Measurements from ENCODE around the gene SCGN.

DNA sequence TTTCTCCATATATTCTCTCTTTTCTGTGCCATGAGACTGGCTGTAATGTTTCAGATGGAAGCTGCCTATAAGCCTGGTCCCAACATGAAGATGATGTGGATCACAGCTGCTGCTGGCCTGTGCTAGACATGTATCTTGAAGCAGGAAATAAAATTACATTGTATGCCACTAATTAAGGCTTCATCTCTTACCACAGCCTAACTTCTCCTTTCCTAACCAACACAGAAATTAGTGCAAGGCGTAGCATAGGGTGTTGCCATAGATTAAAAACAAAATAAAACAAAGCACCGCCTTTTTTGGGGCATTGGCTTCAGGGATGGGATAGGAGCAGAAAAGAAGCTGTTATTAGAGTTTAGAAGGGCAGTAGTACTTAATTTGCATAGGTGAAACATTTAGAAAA lies 97.8 kb downstream of the SCGN start:
- no peak for TF ChIP-seq POLR2A (IDR thresholded peaks at IDR 0.05; ENCODE audit: low read length)
- TF ChIP-seq, protein P1, sequence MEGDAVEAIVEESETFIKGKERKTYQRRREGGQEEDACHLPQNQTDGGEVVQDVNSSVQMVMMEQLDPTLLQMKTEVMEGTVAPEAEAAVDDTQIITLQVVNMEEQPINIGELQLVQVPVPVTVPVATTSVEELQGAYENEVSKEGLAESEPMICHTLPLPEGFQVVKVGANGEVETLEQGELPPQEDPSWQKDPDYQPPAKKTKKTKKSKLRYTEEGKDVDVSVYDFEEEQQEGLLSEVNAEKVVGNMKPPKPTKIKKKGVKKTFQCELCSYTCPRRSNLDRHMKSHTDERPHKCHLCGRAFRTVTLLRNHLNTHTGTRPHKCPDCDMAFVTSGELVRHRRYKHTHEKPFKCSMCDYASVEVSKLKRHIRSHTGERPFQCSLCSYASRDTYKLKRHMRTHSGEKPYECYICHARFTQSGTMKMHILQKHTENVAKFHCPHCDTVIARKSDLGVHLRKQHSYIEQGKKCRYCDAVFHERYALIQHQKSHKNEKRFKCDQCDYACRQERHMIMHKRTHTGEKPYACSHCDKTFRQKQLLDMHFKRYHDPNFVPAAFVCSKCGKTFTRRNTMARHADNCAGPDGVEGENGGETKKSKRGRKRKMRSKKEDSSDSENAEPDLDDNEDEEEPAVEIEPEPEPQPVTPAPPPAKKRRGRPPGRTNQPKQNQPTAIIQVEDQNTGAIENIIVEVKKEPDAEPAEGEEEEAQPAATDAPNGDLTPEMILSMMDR (IDR thresholded peaks at IDR 0.05), result no peak
- TF ChIP-seq CBX2 (IDR thresholded peaks at IDR 0.05; ENCODE audit: borderline replicate concordance, low read depth), result no peak
